ENCODE measurements around the gene NCOR2. TPM values are rescaled to one million over a fixed set of nuclear protein-coding genes. Genes with fewer than 3 reads are reported as not detected.

The NCOR2 gene
- total and polyA plus RNA-seq, 10 of the 15 experiments (the other 5 are each of a cell fraction or from before 2014, with no cell fraction given): 0.43 to 179 (median 14.9) TPM

DNA sequence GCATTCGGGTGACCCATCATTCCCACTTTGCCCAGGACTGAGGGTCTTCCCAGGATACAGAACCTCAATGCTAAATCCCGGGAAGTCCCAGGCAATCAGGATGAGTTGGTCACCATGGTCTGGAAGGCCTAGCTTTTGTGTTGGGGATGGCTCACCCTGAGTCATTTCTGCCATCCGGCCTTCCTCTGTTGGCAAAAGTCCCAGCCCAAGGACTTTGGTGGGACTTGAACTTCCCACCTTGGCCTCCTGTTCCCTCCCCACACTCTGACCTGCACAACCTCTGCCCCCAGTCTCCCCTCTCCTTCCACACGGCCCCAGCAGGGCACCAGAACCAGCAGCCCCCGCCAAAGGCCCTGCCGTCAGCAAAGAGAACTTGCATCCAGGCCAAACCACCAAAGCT, 24.6 kb upstream of the NCOR2 start:
- ATAC-seq (no peak), FAIRE-seq (no peak), DNase-seq (ENCODE audit: low read depth, low spot score) (no peak)
- H3K27me3 ChIP-seq (replicated peaks in 1 of 2; ENCODE audit: control insufficient read depth in 2 of 2, insufficient read depth in 2 of 2, low read length in 1 of 2): peaks cover 0 to 3% of the 10 kb centered on the region in 2 experiments; a peak in 1 of 4 replicates
- RAD21 ChIA-PET (ENCODE audit: unreplicated experiment): interaction anchor here (1.1 kb wide), 1 partner anchor 46 kb away, joined by 3 read pairs; no protein-coding TSS in a partner anchor
- no peak overlapping the region for H3K9ac ChIP-seq (ENCODE audit: control insufficient read depth, insufficient read depth, low read length)
- H3K4me2 ChIP-seq (ENCODE audit: control insufficient read depth, insufficient read depth): no peak overlapping the region
- no peak overlapping the region for H3K4me3 ChIP-seq
- 63% methylated on average over 6 of the region's 6 CpGs for WGBS (ENCODE audit: insufficient coverage, insufficient replicate concordance, low lambda C conversion rate, missing lambda C conversion rate)
- no peaks in the 10 kb centered on the region; the same call in 1 of the 2 replicates for H3K4me1 ChIP-seq (ENCODE audit: control insufficient read depth, insufficient read depth, low read length)
- POLR2A ChIA-PET: no interaction called here
- no peak for TF ChIP-seq SMAD1 (IDR thresholded peaks at IDR 0.05; ENCODE audit: low read depth, partially characterized antibody)
- TF ChIP-seq, protein P1, sequence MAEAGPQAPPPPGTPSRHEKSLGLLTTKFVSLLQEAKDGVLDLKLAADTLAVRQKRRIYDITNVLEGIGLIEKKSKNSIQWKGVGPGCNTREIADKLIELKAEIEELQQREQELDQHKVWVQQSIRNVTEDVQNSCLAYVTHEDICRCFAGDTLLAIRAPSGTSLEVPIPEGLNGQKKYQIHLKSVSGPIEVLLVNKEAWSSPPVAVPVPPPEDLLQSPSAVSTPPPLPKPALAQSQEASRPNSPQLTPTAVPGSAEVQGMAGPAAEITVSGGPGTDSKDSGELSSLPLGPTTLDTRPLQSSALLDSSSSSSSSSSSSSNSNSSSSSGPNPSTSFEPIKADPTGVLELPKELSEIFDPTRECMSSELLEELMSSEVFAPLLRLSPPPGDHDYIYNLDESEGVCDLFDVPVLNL (IDR thresholded peaks at IDR 0.05; ENCODE audit: low read depth, low read length): no peak
- no peaks in the 10 kb centered on the region for H4K20me1 ChIP-seq (ENCODE audit: control insufficient read depth, insufficient read depth)
- intact Hi-C loops (cut with micrococcal nuclease; ENCODE audit: unreplicated experiment) (no loop called here), in situ Hi-C loops (cut with MboI) (no loop called here)
- no peaks in the 10 kb centered on the region; the same call in 2 of the 3 replicates for H3K9me3 ChIP-seq (replicated peaks; ENCODE audit: control insufficient read depth, insufficient read depth, low read length)
- H2AFZ ChIP-seq (ENCODE audit: control insufficient read depth, low read depth, low read length): no peak overlapping the region
- CTCF ChIA-PET: no interaction called here
- no TSS peak for BruUV-seq (replicated peaks)
- SMC1A ChIA-PET (ENCODE audit: uncharacterized antibody, unreplicated experiment): interaction anchor here (1.2 kb wide), 1 partner anchor 13 kb away, joined by 3 read pairs; no protein-coding TSS in a partner anchor
- no peak overlapping the region for H3K27ac ChIP-seq (ENCODE audit: control insufficient read depth, insufficient read depth)
- no peaks in the 10 kb centered on the region for H3K36me3 ChIP-seq (ENCODE audit: control insufficient read depth in 2 of 2, insufficient read depth in 2 of 2, low read length in 1 of 2)
- no peaks in the 10 kb centered on the region for H3K79me2 ChIP-seq (ENCODE audit: control insufficient read depth, insufficient read depth, low read length)

DNA sequence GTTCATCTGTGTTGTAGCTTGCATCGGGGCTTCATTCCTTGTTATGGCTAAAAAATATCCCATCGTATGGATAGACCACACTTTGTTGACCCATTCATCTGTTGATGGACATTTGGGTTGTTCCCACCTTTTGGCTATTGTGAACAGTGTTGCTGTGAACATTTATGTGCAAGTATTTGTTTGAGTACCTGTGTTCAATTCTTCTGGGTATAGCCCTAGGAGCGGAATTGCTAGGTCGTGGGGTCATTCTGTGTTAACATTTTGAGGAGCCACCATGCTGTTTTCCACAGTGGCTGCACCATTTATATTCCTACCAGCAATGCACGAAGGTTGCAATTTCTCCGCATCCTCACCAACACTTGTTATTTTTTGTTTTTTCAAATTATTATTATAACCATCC, 23.0 kb upstream of the NCOR2 start:
- no peak for FAIRE-seq
- no peaks in the 10 kb centered on the region; the same call in 1 of the 2 replicates for H3K4me1 ChIP-seq (ENCODE audit: control insufficient read depth, insufficient read depth, low read length)
- H3K9ac ChIP-seq (ENCODE audit: control insufficient read depth, insufficient read depth, low read length): no peak overlapping the region
- ChIA-PET POLR2A (no interaction called here), RAD21 (ENCODE audit: unreplicated experiment) (no interaction called here), SMC1A (ENCODE audit: uncharacterized antibody, unreplicated experiment) (no interaction called here), CTCF (no interaction called here)
- H3K36me3 ChIP-seq (ENCODE audit: control insufficient read depth in 2 of 2, insufficient read depth in 2 of 2, low read length in 1 of 2): no peaks in the 10 kb centered on the region
- H3K27me3 ChIP-seq (replicated peaks in 1 of 2; ENCODE audit: control insufficient read depth in 2 of 2, insufficient read depth in 2 of 2, low read length in 1 of 2): no peaks in the 10 kb centered on the region
- H3K4me3 ChIP-seq: no peak overlapping the region
- no peaks in the 10 kb centered on the region for H3K79me2 ChIP-seq (ENCODE audit: control insufficient read depth, insufficient read depth, low read length)
- no peak overlapping the region for H3K27ac ChIP-seq (ENCODE audit: control insufficient read depth, insufficient read depth)
- 75% methylated on average over 6 of the region's 6 CpGs for WGBS (ENCODE audit: insufficient coverage, insufficient replicate concordance, low lambda C conversion rate, missing lambda C conversion rate)
- no peaks in the 10 kb centered on the region for H4K20me1 ChIP-seq (ENCODE audit: control insufficient read depth, insufficient read depth)
- in situ Hi-C loops (cut with MboI): no loop called here
- no peak overlapping the region for H2AFZ ChIP-seq (ENCODE audit: control insufficient read depth, low read depth, low read length)
- no peaks in the 10 kb centered on the region; the same call in 2 of the 3 replicates for H3K9me3 ChIP-seq (replicated peaks; ENCODE audit: control insufficient read depth, insufficient read depth, low read length)
- BruUV-seq (replicated peaks): no TSS peak
- no peak for ATAC-seq
- intact Hi-C loops (cut with micrococcal nuclease; ENCODE audit: unreplicated experiment): no loop called here
- no peak for DNase-seq (ENCODE audit: low read depth, low spot score)
- no peak overlapping the region for H3K4me2 ChIP-seq (ENCODE audit: control insufficient read depth, insufficient read depth)
- TF ChIP-seq FOS (IDR thresholded peaks at IDR 0.05; ENCODE audit: borderline replicate concordance, extremely low read depth, insufficient read length) (no peak), CBFB (IDR thresholded peaks at IDR 0.05; ENCODE audit: low read depth) (no peak), SUZ12 (IDR thresholded peaks at IDR 0.05; ENCODE audit: unreplicated experiment) (no peak), GABPA (IDR thresholded peaks at IDR 0.05; ENCODE audit: low read depth) (no peak), GATAD2B (conservative IDR thresholded peaks at IDR 0.05; ENCODE audit: low read depth) (no peak), IKZF2 (IDR thresholded peaks at IDR 0.05) (no peak), SRF (IDR thresholded peaks at IDR 0.05; ENCODE audit: low read depth in 2 of 2, low read length in 2 of 2) (no peak)
- TF ChIP-seq, protein P2, sequence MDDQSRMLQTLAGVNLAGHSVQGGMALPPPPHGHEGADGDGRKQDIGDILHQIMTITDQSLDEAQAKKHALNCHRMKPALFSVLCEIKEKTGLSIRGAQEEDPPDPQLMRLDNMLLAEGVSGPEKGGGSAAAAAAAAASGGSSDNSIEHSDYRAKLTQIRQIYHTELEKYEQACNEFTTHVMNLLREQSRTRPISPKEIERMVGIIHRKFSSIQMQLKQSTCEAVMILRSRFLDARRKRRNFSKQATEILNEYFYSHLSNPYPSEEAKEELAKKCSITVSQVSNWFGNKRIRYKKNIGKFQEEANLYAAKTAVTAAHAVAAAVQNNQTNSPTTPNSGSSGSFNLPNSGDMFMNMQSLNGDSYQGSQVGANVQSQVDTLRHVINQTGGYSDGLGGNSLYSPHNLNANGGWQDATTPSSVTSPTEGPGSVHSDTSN (IDR thresholded peaks at IDR 0.05; ENCODE audit: insufficient replicate concordance, low read depth, low read length): no peak
- TF ChIP-seq, protein P3, sequence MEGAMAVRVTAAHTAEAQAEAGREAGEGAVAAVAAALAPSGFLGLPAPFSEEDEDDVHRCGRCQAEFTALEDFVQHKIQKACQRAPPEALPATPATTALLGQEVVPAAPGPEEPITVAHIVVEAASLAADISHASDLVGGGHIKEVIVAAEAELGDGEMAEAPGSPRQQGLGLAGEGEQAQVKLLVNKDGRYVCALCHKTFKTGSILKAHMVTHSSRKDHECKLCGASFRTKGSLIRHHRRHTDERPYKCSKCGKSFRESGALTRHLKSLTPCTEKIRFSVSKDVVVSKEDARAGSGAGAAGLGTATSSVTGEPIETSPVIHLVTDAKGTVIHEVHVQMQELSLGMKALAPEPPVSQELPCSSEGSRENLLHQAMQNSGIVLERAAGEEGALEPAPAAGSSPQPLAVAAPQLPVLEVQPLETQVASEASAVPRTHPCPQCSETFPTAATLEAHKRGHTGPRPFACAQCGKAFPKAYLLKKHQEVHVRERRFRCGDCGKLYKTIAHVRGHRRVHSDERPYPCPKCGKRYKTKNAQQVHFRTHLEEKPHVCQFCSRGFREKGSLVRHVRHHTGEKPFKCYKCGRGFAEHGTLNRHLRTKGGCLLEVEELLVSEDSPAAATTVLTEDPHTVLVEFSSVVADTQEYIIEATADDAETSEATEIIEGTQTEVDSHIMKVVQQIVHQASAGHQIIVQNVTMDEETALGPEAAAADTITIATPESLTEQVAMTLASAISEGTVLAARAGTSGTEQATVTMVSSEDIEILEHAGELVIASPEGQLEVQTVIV (IDR thresholded peaks at IDR 0.05; ENCODE audit: borderline replicate concordance, partially characterized antibody): no peak
